Activated B cell treated with CpG ODN at 0.5 μM for 24 hours (primary cell): ENCODE measurements around the gene PFN1. TPM values are rescaled to one million over a fixed set of nuclear protein-coding genes. Genes with fewer than 3 reads are reported as not detected.

Experiments
- ATAC-seq: fragments of 200-7000 bp; cut with Tn5 transposase; one replicate; pipeline ENCODE4 v1.10.0; 2021; ENCODE audit warnings: low read depth, mild to moderate bottlenecking, moderate library complexity
- CTCF ChIA-PET: fragments of 350-600 bp; sonication (Branson Sonifier 250); formaldehyde crosslinking; loops from one replicate; lab custom pipeline; 2021; ENCODE audit warnings: antibody characterized with exemption; lab: Charles Lee
- POLR2A ChIA-PET: fragments of 350-600 bp; sonication (Branson Sonifier 250); formaldehyde crosslinking; loops from one replicate; lab custom pipeline; 2021; ENCODE audit warnings: antibody characterized with exemption; lab: Charles Lee
- DNase-seq: peaks from one replicate; pipeline ENCODE4 v3.0.0; 2022
- H3K27ac Mint-ChIP-seq: one replicate; pipeline ENCODE4 v1.8.0; 2020; ENCODE audit warnings: mixed read lengths
- H3K27me3 Mint-ChIP-seq: one replicate; pipeline ENCODE4 v1.8.0; 2021; ENCODE audit warnings: mixed read lengths
- H3K36me3 Mint-ChIP-seq: one replicate; pipeline ENCODE4 v1.8.0; 2021; ENCODE audit warnings: low read depth, mixed read lengths
- H3K4me1 Mint-ChIP-seq: one replicate; pipeline ENCODE4 v1.8.0; 2021; ENCODE audit warnings: mixed read lengths
- H3K4me3 Mint-ChIP-seq: one replicate; pipeline ENCODE4 v1.8.0; 2020; ENCODE audit warnings: mild to moderate bottlenecking, mixed read lengths
- H3K9me3 Mint-ChIP-seq: one replicate; pipeline ENCODE4 v1.8.0; 2020; ENCODE audit warnings: mixed read lengths
- CTCF ChIP-seq: fragments of 200-600 bp; IDR thresholded peaks from one replicate; pipeline ENCODE4 v1.8.0; 2022; ENCODE audit warnings: antibody characterized with exemption, mild to moderate bottlenecking
- intact Hi-C: fragments of 100-400 bp; cut with micrococcal nuclease; formaldehyde crosslinking; loops from one replicate; pipeline ENCODE4 v1.15.1; 2024
- total RNA-seq: library from RNA; stranded (reverse); gene quantifications from 2 replicates; pipeline ENCODE4 v1.2.3, GENCODE V29; 2022

PFN1 gene
- total RNA-seq, 1 donor from 2014 or later = 1,072 TPM

DNA sequence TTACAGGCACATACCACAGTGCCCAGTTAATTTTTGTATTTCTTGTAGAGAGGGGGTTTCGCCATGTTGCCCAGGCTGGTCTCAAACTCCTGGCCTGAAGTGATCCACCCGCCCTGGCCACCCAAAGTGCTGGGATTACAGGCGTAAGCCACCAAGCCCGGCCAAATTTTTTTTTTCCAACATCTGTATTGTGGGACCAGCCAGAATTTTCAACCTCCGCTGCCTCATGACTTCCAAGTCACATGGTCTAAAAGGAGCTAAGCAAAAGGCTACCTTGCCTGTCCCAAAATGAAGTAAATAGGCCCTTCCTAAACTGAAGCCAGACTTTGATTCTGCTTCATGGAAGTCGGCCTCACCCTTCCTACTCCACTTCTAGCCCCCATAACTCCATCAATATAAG is 23.5 kb upstream of the PFN1 start:
- Mint-ChIP-seq H3K4me1 (peaks cover 1% of the 10 kb centered on the region), H3K4me3 (no peak overlapping the region), H3K27ac (no peak overlapping the region), H3K27me3 (no peaks in the 10 kb centered on the region), H3K9me3 (no peaks in the 10 kb centered on the region), H3K36me3 (peaks cover 60% of the 10 kb centered on the region)
- POLR2A ChIA-PET = interaction anchor here (0.5 to 11.6 kb wide), 3 partner anchors 16 to 49 kb away, joined by 4 to 391 read pairs (median 4); partner anchors contain the start of genes CAMTA2, ENO3 and PFN1
- intact Hi-C loops = no loop called here
- DNase-seq (no peak), ATAC-seq (no peak)
- no peak for TF ChIP-seq CTCF
- CTCF ChIA-PET = interaction anchor here (1.6 kb wide), 1 partner anchor 9 kb away, joined by 6 read pairs; no protein-coding TSS in a partner anchor

DNA sequence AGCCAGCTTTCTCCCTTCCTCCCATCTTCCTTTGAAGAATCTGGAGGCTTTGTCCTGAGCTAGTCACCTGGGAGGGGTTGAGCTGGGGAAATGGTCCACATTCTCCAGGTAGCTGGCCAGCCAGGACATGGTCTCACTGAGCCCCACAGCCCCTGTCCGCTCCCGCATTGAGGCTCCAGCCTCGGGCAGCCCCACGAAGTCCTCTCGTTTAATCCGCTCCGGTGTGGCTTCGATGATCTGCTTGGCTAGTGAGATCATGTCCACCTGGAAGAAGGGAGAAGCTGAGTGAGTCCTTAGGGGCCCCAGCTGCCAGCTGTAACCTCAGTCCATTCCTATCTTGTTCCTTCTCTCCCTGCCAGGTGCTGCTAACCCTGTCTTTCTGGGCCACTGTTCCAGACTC is 21.9 kb upstream of the PFN1 start:
- Mint-ChIP-seq H3K27me3 (no peaks in the 10 kb centered on the region), H3K27ac (no peak overlapping the region), H3K4me1 (peaks cover 14% of the 10 kb centered on the region), H3K36me3 (peaks cover 60% of the 10 kb centered on the region), H3K9me3 (no peaks in the 10 kb centered on the region), H3K4me3 (no peak overlapping the region)
- intact Hi-C loops = no loop called here
- ChIA-PET POLR2A (interaction anchor here (1.4 to 11.6 kb wide), 3 partner anchors 9 to 30 kb away, joined by 3 to 391 read pairs (median 83); partner anchors contain the start of genes ENO3, PFN1, RNF167 and SLC25A11), CTCF (interaction anchor here (0.7 to 1.6 kb wide), 3 partner anchors 11 to 92 kb away, joined by 3 to 6 read pairs (median 4); no protein-coding TSS in a partner anchor)
- ATAC-seq (no peak), DNase-seq (no peak)
- no peak for TF ChIP-seq CTCF

GRCh38 chr17:4969551-4970173 is 21.3 kb upstream of the PFN1 start:
- Mint-ChIP-seq H3K27ac (no peak overlapping the region), H3K27me3 (no peaks in the 10 kb centered on the region), H3K9me3 (no peaks in the 10 kb centered on the region), H3K4me1 (peaks cover 18% of the 10 kb centered on the region), H3K36me3 (peaks cover 55% of the 10 kb centered on the region), H3K4me3 (no peak overlapping the region)
- TF ChIP-seq CTCF = no peak
- CTCF ChIA-PET = interaction anchor here (1.3 to 1.5 kb wide), 2 partner anchors 28 to 61 kb away, joined by 4 read pairs; partner anchors contain the start of gene KIF1C
- POLR2A ChIA-PET = interaction anchor here (0.6 to 11.6 kb wide), 7 partner anchors 9 to 260 kb away, joined by 3 to 391 read pairs (median 3); partner anchors contain the start of genes CAMTA2, ENO3, PFN1 and RNF167
- ATAC-seq (no peak), DNase-seq (no peak)
- intact Hi-C loops = loop anchor here (5.0 kb wide), 3 partner anchors 37 to 257 kb away; partner anchors contain the start of genes ARRB2, GP1BA and ZFP3

GRCh38 chr17:4969047-4969550 is 20.8 kb upstream of the PFN1 start:
- ATAC-seq = no peak
- no peak overlapping the region for H3K27ac Mint-ChIP-seq

More at GRCh38 chr17:4969047-4969550, 20.8 kb upstream of the PFN1 start:
- Mint-ChIP-seq H3K27me3 (no peaks in the 10 kb centered on the region), H3K4me3 (no peak overlapping the region), H3K36me3 (peaks cover 51% of the 10 kb centered on the region), H3K9me3 (no peaks in the 10 kb centered on the region), H3K4me1 (peaks cover 18% of the 10 kb centered on the region)
- ChIA-PET POLR2A (interaction anchor here (0.6 to 11.6 kb wide), 8 partner anchors 10 to 259 kb away, joined by 3 to 391 read pairs (median 8); partner anchors contain the start of genes CAMTA2, ENO3, PFN1 and RNF167), CTCF (interaction anchor here (1.3 kb wide), 1 partner anchor 29 kb away, joined by 4 read pairs; the partner anchor contains the start of gene KIF1C)
- no peak for DNase-seq
- TF ChIP-seq CTCF = no peak
- intact Hi-C loops = loop anchor here (5.0 kb wide), 3 partner anchors 37 to 257 kb away; partner anchors contain the start of genes ARRB2, GP1BA and ZFP3
